HG02938 (cell line): Measurements from ENCODE around the gene LIMK2.

Experiments used
- ATAC-seq: cut with Tn5 transposase; IDR thresholded peaks from one replicate; pipeline ENCODE4 v1.9.1; 2021; ENCODE audit warnings: mild to moderate bottlenecking, moderate library complexity; ENCODE audit not compliant: unreplicated experiment

Gene LIMK2

DNA sequence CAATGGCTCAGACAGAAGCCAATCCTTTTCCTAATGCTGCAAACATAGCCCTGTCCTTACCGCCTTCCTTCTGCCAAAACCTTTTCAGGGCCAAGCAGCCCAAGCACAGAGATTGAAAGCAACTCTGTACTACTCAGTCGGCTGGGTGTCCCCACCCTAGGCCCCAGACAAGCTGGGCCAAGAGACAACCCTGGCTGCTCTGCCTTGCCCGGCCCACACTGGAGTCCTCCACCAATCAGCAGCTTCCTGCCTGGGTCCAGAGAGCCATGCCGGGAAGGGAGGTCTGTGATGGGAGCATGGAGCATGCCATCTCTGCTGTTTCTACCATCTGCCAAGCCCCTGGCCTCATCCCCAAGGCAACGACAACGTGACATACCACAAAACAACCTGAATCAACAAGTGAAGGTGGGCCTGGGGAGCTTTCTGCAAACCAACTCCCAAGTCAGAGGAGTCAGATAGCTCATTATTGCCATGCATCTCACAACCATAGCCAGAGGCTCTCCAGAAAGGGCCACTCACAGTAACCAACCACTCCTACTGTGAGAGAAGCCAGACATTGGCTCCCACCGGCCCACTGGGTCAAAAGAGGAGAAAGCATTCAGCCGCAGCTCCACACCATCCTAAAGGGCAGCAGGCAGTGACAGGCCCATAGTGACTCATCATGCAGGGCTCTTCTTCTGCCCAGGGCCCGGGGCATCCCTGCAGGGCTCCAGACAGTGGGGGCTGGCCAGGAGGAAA lies 115.9 kb downstream of the LIMK2 start:
- ATAC-seq: no peak

GRCh38 chr22:31328544-31328960 lies 116.5 kb downstream of the LIMK2 start:
- no peak for ATAC-seq

DNA sequence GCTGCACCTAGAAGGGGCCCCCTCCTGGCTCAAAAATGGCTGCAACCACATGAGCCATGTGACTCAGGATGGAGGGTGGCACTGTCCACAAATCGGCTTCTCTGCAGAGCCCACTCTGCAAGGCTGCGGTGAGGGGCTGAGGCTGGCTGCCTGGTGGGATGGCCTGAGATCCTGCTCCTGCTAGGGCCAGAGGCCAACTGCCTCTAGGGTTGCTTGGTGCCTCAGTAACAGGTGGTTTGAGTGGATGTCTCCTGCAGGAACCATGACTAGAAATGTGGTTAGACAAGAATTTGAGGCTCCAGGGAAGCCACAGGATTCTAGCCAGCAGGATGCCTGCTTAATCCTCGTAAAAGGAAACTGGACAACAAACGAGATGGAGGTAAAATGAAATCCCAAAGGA lies 116.9 kb downstream of the LIMK2 start:
- ATAC-seq: no peak
